H1 (cell line): Measurements from ENCODE around the gene ENOX2. TPM values are rescaled to one million over a fixed set of nuclear protein-coding genes. Genes with fewer than 3 reads are reported as not detected.

Experiments
- GTF2F1 ChIP-seq: IDR thresholded peaks from 2 replicates; pipeline ENCODE4 v1.6.1; 2012; ENCODE audit warnings: low read depth, low read length, improper control_type of control experiment, borderline replicate concordance
- HDAC6 ChIP-seq: IDR thresholded peaks from one replicate; pipeline ENCODE4 v1.7.1; 2012; ENCODE audit warnings: low read depth, mild to moderate bottlenecking, inconsistent platforms, low read length, moderate library complexity
- RXRA ChIP-seq: IDR thresholded peaks from 2 replicates; pipeline ENCODE4 v1.6.1; 2011; ENCODE audit warnings: low read depth, mild to moderate bottlenecking, low read length, moderate library complexity; ENCODE audit not compliant: insufficient read depth
- TBP ChIP-seq: IDR thresholded peaks from 2 replicates; pipeline ENCODE4 v1.6.1; 2011; ENCODE audit warnings: low read depth, low read length, improper control_type of control experiment
- polyA plus RNA-seq, 7 experiments: library from polyadenylated mRNA; depleted of rRNA in 3 of 7; stranded (reverse) in 5 of 7; unstranded in 2 of 7; fragments of >200 nt in 5 of 7; fragments of 200-250 nt in 2 of 7; gene quantifications; 1 replicate in 5 of 7; 2 replicates in 1 of 7; 4 replicates in 1 of 7; pipeline versions ENCODE4 v1.2.1 to v1.2.3, GENCODE V29; 2011 to 2013; ENCODE audit warnings: missing spikeins in 2 of 7, mixed read lengths in 2 of 7
- total RNA-seq: library from RNA; stranded (reverse); fragmentation: NEBNext Ultra II Directional; extraction: Animal tissue kit (Norgen Biotek cat#: 25700); gene quantifications from 2 replicates; pipeline ENCODE4 v1.2.1, GENCODE V29; 2021

Gene ENOX2
- total and polyA plus RNA-seq, 2 of the 8 experiments (the other 6 are each of a cell fraction or from before 2014, with no cell fraction given): 4.5 to 12.3 TPM

DNA sequence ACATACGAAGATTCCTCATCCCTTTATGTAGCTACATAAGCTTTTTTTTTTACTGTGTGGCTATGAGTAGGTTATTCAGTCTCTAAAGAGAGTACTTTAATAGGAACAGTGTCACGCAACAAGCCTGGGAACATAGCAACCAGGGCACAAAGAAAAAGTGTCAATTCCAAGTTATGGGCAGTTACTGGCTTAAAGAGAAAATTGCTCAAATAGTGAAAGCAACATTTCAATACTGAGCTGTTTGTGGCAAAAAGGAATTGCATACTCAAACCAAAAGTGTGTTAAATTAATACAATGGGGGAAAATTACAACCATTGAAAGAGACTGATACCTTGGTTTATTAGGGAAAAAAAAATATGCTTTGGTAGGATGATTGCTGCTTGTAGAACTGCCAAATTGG is 41.2 kb upstream of the ENOX2 start (continued):
- TF ChIP-seq RXRA: no peak
- no peak for TF ChIP-seq GTF2F1
- TF ChIP-seq HDAC6: no peak
- TF ChIP-seq TBP: no peak
